Measurements from ENCODE around the gene SYK.

DNA sequence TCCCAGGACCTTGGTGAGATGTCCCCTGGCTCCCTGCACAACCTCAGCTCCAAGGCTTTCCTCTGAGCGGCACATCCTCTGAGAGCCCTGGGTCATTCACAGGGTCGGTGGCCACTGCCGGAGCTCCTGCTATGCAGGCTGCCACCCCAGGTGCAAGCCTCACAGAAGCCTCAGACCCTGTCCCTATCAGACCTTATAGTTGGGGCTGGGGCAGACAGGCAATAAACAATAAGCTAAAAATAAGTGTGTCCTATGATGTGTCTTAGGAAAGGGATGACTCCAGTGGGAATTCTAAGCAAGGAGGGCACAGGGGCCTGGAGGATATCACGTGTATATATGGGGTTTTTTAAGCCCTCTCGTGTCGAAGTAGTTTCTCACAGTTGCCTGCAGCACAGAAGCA lies 91.3 kb downstream of the SYK start:
- TF ChIP-seq POLR2A (IDR thresholded peaks at IDR 0.05) (no peak), CTCF (IDR thresholded peaks at IDR 0.05) (no peak)

Measured in vagina (tissue), 2 donors.